ENCODE measurements around the gene CYP2A13. TPM values are rescaled to one million over a fixed set of nuclear protein-coding genes. Genes with fewer than 3 reads are reported as not detected.
"Not testable (repeated sequence)": the region's sequence is repeated elsewhere in the genome, so short reads cannot be mapped to it uniquely, and the experiment has no call there.

CYP2A13 gene
- total RNA-seq, 1 donor from 2014 or later: not detected

DNA sequence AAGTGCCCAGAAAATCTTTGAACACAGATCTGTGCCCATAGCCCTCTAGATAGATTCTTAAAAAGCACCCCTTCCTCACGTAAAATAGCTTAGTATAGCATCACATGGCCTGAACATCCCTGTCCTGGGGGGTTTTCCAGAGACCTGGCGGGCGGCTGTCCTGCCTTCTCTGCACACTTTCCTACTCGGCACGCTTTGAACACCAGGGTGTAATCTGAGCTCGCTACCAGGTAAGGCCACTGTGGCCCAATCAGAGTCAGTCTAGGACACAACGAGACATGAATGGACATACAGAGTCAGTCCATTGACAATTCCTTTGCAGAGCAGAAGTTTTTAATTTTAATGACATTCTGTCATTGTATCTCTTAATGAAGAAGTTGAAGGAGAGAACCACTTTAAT is 8.1 kb downstream of the CYP2A13 start:
- DNase-seq (ENCODE audit: low spot score in 2 of 2, unreplicated experiment in 2 of 2): no peak
- Mint-ChIP-seq H3K4me1 (no peaks in the 10 kb centered on the region), H3K4me3 (no peak overlapping the region), H3K27me3 (ENCODE audit: low read depth) (peaks cover 47% of the 10 kb centered on the region), H3K9me3 (peaks cover 16% of the 10 kb centered on the region), H3K27ac (no peak overlapping the region), H3K36me3 (no peaks in the 10 kb centered on the region)
- TF ChIP-seq, protein P1, sequence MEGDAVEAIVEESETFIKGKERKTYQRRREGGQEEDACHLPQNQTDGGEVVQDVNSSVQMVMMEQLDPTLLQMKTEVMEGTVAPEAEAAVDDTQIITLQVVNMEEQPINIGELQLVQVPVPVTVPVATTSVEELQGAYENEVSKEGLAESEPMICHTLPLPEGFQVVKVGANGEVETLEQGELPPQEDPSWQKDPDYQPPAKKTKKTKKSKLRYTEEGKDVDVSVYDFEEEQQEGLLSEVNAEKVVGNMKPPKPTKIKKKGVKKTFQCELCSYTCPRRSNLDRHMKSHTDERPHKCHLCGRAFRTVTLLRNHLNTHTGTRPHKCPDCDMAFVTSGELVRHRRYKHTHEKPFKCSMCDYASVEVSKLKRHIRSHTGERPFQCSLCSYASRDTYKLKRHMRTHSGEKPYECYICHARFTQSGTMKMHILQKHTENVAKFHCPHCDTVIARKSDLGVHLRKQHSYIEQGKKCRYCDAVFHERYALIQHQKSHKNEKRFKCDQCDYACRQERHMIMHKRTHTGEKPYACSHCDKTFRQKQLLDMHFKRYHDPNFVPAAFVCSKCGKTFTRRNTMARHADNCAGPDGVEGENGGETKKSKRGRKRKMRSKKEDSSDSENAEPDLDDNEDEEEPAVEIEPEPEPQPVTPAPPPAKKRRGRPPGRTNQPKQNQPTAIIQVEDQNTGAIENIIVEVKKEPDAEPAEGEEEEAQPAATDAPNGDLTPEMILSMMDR (IDR thresholded peaks at IDR 0.05; ENCODE audit: unreplicated experiment): no peak

DNA sequence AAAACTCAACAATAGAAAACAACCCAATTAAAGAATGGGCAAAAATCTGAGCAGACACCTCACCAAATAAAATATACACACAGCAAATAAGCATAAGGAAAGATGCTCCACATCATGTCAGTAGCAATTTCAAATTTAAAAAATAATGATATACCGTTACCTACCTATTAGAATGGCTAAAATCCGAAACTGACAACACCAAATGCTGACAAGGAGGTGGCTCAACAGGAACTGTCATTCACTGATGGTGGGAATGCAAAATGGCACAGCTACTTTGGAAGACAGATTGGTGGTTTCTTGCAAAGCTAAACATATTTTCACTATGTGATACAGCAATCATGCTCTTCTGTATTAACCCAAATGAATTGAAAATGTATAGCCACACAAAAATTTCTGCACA is 9.1 kb downstream of the CYP2A13 start:
- no peaks in the 10 kb centered on the region for H3K36me3 Mint-ChIP-seq
- H3K27me3 Mint-ChIP-seq (ENCODE audit: low read depth): peaks cover 39% of the 10 kb centered on the region
- DNase-seq (ENCODE audit: low spot score in 2 of 2, unreplicated experiment in 2 of 2): no peak
- no peak overlapping the region for H3K27ac Mint-ChIP-seq
- TF ChIP-seq, protein P1 (IDR thresholded peaks at IDR 0.05; ENCODE audit: unreplicated experiment): no peak
- H3K4me1 Mint-ChIP-seq: no peaks in the 10 kb centered on the region
- H3K4me3 Mint-ChIP-seq: no peak overlapping the region
- H3K9me3 Mint-ChIP-seq: peaks cover 22% of the 10 kb centered on the region

DNA sequence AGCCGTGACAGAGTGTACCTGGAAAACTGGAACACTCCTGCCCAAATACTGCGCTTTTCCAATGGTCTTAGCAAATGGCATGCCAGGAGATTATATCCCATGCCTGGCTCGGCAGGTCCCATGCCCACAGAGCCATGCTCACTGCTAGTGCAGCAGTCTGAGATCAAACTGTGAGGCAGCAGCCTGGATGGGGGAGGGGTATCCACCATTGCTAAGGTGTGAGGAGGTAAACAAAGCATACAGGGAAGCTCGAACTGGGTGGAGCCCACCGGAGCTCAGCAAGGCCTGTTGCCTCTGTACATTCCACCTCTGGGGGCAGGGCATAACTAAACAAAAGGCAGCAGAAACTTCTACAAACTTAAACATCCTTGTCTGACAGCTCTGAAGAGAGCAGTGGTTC is 10.5 kb downstream of the CYP2A13 start:
- DNase-seq (ENCODE audit: low spot score in 2 of 2, unreplicated experiment in 2 of 2): no peak

DNA sequence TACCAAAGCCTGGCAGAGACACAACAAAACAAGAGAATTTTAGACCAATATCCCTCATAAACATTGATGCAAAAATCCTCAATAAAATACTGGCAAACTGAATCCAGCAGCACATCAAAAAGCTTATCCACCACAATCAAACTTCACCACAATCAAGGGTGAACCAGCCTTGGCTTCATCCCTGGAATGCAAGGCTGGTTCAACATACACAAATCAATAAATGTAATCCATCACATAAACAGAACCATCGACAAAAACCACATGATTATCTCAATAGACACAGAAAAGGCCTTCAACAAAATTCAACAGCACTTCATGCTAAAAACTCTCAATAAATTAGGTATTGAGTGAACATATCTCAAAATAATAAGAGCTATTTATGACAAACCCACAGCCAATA is 14.0 kb downstream of the CYP2A13 start:
- not testable (repeated sequence) for H3K4me1 Mint-ChIP-seq; H3K27ac Mint-ChIP-seq; H3K36me3 Mint-ChIP-seq; H3K27me3 Mint-ChIP-seq (ENCODE audit: low read depth); DNase-seq (ENCODE audit: low spot score in 2 of 2, unreplicated experiment in 2 of 2); H3K4me3 Mint-ChIP-seq
- peaks cover 33% of the 10 kb centered on the region for H3K9me3 Mint-ChIP-seq

More for the DNA sequence above, 10.5 kb downstream of the CYP2A13 start:
- TF ChIP-seq, protein P1 (IDR thresholded peaks at IDR 0.05; ENCODE audit: unreplicated experiment): no peak
- Mint-ChIP-seq H3K27me3 (ENCODE audit: low read depth) (peaks cover 24% of the 10 kb centered on the region), H3K4me1 (no peaks in the 10 kb centered on the region), H3K9me3 (peaks cover 25% of the 10 kb centered on the region), H3K36me3 (no peaks in the 10 kb centered on the region), H3K27ac (no peak overlapping the region), H3K4me3 (no peak overlapping the region)

DNA sequence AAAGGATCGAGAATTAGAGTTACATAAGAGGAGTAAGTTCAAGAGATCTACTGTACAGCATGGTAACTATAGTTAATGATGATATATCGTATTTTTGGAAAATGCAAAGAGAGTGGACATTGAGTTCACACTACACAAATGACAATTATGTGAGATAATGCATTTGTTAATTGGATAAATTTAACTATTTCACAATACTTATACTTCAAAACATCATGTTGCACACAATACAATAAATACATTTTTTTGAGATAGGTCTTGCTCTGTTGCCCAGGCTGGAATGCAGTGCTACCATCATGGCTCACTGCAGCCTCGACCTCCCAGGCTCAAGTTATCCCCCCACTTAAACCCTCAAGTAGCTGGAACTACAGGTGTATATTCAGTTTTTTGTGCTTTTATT is 17.9 kb downstream of the CYP2A13 start:
- Mint-ChIP-seq H3K27ac (no peak overlapping the region), H3K36me3 (no peaks in the 10 kb centered on the region), H3K9me3 (peaks cover 23% of the 10 kb centered on the region), H3K4me1 (no peaks in the 10 kb centered on the region), H3K27me3 (ENCODE audit: low read depth) (no peaks in the 10 kb centered on the region), H3K4me3 (no peak overlapping the region)
- DNase-seq (ENCODE audit: low spot score in 2 of 2, unreplicated experiment in 2 of 2): no peak
- TF ChIP-seq, protein P1 (IDR thresholded peaks at IDR 0.05; ENCODE audit: unreplicated experiment): no peak

DNA sequence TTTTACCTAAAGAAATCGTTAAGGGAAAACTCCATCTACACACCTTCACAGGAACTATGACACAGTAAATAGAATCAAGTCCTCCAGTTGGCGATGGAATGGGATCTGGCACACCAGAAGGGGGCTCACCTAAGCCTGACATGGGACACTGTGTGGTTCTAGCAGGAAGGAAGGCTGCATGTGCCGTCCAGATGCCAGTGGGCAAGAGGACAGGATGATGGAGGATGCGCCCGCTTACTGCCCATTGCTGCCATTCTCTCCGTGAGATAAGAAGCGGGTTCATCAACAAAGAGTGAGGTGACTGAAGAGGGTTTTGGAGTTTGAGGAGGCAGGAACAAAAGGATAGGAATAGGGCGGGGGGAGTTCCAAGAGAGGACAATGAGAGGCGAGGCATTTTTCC is 23.0 kb downstream of the CYP2A13 start:
- peaks cover 5% of the 10 kb centered on the region for H3K9me3 Mint-ChIP-seq
- TF ChIP-seq, protein P1 (IDR thresholded peaks at IDR 0.05; ENCODE audit: unreplicated experiment): no peak
- DNase-seq (ENCODE audit: low spot score in 2 of 2, unreplicated experiment in 2 of 2): no peak
- peaks cover 3% of the 10 kb centered on the region for H3K27me3 Mint-ChIP-seq (ENCODE audit: low read depth)
- H3K4me3 Mint-ChIP-seq: no peak overlapping the region
- no peaks in the 10 kb centered on the region for H3K4me1 Mint-ChIP-seq
- no peaks in the 10 kb centered on the region for H3K36me3 Mint-ChIP-seq
- no peak overlapping the region for H3K27ac Mint-ChIP-seq

All from mesothelial cell of epicardium (in vitro differentiated cells).